HL-60 (cell line): ENCODE measurements around the gene CLIC4.

Source experiments
- DNase-seq, 2 experiments: peaks; one replicate each; pipeline ENCODE4 v3.0.0-alpha.2; 2010 to 2020; ENCODE audit warnings: low read depth in 1 of 2, low spot score in 1 of 2
- H3K27ac ChIP-seq: fragments of 250-450 bp; sonication (Bioruptor Pico); replicated peaks from 2 replicates; pipeline ENCODE4 v1.5.1; 2020; ENCODE audit warnings: mild to moderate bottlenecking, moderate library complexity
- H3K27me3 ChIP-seq: fragments of 250-450 bp; sonication (Bioruptor Pico); 2 replicates; pipeline ENCODE4 v1.5.1; 2021; ENCODE audit warnings: mild to moderate bottlenecking, moderate library complexity; ENCODE audit not compliant: insufficient read depth, poor library complexity, severe bottlenecking
- H3K4me3 ChIP-seq: replicated peaks from 2 replicates; pipeline ENCODE4 v1.5.1; 2011; ENCODE audit warnings: mild to moderate bottlenecking, control low read depth, low read length; ENCODE audit not compliant: insufficient read depth
- CTCF ChIP-seq: IDR thresholded peaks from one replicate; pipeline ENCODE4 v1.5.1; 2011; ENCODE audit warnings: low read length, control low read depth, inconsistent platforms; ENCODE audit not compliant: insufficient read depth
- GABPA ChIP-seq: IDR thresholded peaks from 2 replicates; pipeline ENCODE4 v1.6.1; 2012; ENCODE audit warnings: low read depth
- POLR2AphosphoS5 ChIP-seq: IDR thresholded peaks from 2 replicates; pipeline ENCODE4 v1.6.1; 2012; ENCODE audit warnings: low read depth
- REST ChIP-seq: IDR thresholded peaks from 2 replicates; pipeline ENCODE4 v1.6.1; 2012; ENCODE audit warnings: low read depth; ENCODE audit not compliant: insufficient replicate concordance
- SPI1 ChIP-seq: IDR thresholded peaks from 2 replicates; pipeline ENCODE4 v1.6.1; 2012; ENCODE audit warnings: low read depth, mild to moderate bottlenecking, borderline replicate concordance

Gene CLIC4

GRCh38 chr1:24853649-24854048, 108.4 kb downstream of the CLIC4 start:
- Histone ChIP-seq H3K27ac (no peak overlapping the region), H3K4me3 (no peak overlapping the region), H3K27me3 (no peaks in the 10 kb centered on the region)
- no peak for DNase-seq
- TF ChIP-seq SPI1 (no peak), REST (no peak), GABPA (no peak), POLR2AphosphoS5 (no peak)

- no peak for DNase-seq
- H3K27me3 ChIP-seq = no peaks in the 10 kb centered on the region
- H3K4me3 ChIP-seq = no peak overlapping the region
- no peak overlapping the region for H3K27ac ChIP-seq
- TF ChIP-seq REST (no peak), CTCF (no peak), SPI1 (no peak), GABPA (no peak)
Measured at GRCh38 chr1:24855474-24855873, 110.2 kb downstream of the CLIC4 start.

- DNase-seq = no peak
- Histone ChIP-seq H3K27ac (no peak overlapping the region), H3K27me3 (no peaks in the 10 kb centered on the region), H3K4me3 (no peak overlapping the region)
- TF ChIP-seq CTCF (no peak), REST (no peak), SPI1 (no peak), POLR2AphosphoS5 (no peak), GABPA (no peak)
Measured at GRCh38 chr1:24856787-24857506, 111.7 kb downstream of the CLIC4 start.
